ENCODE measurements around the gene TYW1.
"Not testable (repeated sequence)": the region's sequence is repeated elsewhere in the genome, so short reads cannot be mapped to it uniquely, and the experiment has no call there.

TYW1 gene

GRCh38 chr7:67264000-67264399, 267.4 kb downstream of the TYW1 start:
- DNase-seq (ENCODE audit: low read depth in 1 of 2, low spot score in 1 of 2); in situ Hi-C loops (cut with HindIII; ENCODE audit: low pct_unique_long_range_greater_than_20kb, low sequenced_read_pairs): not testable (repeated sequence)

- DNase-seq (ENCODE audit: low read depth in 1 of 2, low spot score in 1 of 2); in situ Hi-C loops (cut with HindIII; ENCODE audit: low pct_unique_long_range_greater_than_20kb, low sequenced_read_pairs): not testable (repeated sequence)
Observed at GRCh38 chr7:67266070-67266469, 269.4 kb downstream of the TYW1 start.

GRCh38 chr7:67267914-67268313, 271.3 kb downstream of the TYW1 start:
- no peak for TF ChIP-seq JUND (IDR thresholded peaks at IDR 0.05; ENCODE audit: low read depth)
- in situ Hi-C loops (cut with HindIII; ENCODE audit: low pct_unique_long_range_greater_than_20kb, low sequenced_read_pairs) = no loop called here
- DNase-seq (ENCODE audit: low read depth in 1 of 2, low spot score in 1 of 2) = no peak

- in situ Hi-C loops (cut with HindIII; ENCODE audit: low pct_unique_long_range_greater_than_20kb, low sequenced_read_pairs); DNase-seq (ENCODE audit: low read depth in 1 of 2, low spot score in 1 of 2): not testable (repeated sequence)
Observed at GRCh38 chr7:67269916-67270315, 273.3 kb downstream of the TYW1 start.
